ENCODE data around the gene ABCC4. TPM values are rescaled to one million over a fixed set of nuclear protein-coding genes. Genes with fewer than 3 reads are reported as not detected.

ABCC4 gene
- total and polyA plus RNA-seq, 4 donors, result 0.74 to 22.5 (median 2.0) TPM

DNA sequence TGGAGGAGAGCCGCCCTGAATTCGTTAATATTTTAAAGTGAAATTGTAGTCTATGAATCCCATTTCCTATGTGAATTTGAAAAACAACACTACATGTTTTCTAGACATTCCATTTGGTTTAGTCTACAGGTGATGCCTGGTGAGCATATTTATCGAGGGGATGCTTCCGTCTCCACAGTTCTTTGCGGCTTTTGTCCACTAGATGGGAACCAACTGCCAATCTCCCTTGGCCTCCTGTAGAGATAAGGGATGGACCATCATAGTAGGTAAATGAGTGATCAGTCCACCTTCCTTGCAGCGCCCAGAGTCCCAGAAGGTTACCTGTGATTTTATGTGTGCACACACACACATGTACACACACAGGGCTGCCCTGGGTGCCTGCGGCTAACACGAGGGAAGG is 299.1 kb downstream of the ABCC4 start:
- TF ChIP-seq, protein P1, sequence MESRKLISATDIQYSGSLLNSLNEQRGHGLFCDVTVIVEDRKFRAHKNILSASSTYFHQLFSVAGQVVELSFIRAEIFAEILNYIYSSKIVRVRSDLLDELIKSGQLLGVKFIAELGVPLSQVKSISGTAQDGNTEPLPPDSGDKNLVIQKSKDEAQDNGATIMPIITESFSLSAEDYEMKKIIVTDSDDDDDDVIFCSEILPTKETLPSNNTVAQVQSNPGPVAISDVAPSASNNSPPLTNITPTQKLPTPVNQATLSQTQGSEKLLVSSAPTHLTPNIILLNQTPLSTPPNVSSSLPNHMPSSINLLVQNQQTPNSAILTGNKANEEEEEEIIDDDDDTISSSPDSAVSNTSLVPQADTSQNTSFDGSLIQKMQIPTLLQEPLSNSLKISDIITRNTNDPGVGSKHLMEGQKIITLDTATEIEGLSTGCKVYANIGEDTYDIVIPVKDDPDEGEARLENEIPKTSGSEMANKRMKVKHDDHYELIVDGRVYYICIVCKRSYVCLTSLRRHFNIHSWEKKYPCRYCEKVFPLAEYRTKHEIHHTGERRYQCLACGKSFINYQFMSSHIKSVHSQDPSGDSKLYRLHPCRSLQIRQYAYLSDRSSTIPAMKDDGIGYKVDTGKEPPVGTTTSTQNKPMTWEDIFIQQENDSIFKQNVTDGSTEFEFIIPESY (IDR thresholded peaks at IDR 0.05), result no peak
- TF ChIP-seq FOXA2 (IDR thresholded peaks at IDR 0.05), result no peak
- no peak for TF ChIP-seq YY1 (IDR thresholded peaks at IDR 0.05)
- no peak for TF ChIP-seq SP1 (IDR thresholded peaks at IDR 0.05)
- no peak for TF ChIP-seq HNF4G (IDR thresholded peaks at IDR 0.05)
- TF ChIP-seq EGR1 (IDR thresholded peaks at IDR 0.05; ENCODE audit: low read depth in 2 of 2), result no peak
- no peak for TF ChIP-seq RAD21 (IDR thresholded peaks at IDR 0.05)
- TF ChIP-seq, protein P2, sequence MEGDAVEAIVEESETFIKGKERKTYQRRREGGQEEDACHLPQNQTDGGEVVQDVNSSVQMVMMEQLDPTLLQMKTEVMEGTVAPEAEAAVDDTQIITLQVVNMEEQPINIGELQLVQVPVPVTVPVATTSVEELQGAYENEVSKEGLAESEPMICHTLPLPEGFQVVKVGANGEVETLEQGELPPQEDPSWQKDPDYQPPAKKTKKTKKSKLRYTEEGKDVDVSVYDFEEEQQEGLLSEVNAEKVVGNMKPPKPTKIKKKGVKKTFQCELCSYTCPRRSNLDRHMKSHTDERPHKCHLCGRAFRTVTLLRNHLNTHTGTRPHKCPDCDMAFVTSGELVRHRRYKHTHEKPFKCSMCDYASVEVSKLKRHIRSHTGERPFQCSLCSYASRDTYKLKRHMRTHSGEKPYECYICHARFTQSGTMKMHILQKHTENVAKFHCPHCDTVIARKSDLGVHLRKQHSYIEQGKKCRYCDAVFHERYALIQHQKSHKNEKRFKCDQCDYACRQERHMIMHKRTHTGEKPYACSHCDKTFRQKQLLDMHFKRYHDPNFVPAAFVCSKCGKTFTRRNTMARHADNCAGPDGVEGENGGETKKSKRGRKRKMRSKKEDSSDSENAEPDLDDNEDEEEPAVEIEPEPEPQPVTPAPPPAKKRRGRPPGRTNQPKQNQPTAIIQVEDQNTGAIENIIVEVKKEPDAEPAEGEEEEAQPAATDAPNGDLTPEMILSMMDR (IDR thresholded peaks at IDR 0.05; ENCODE audit: low read depth, low read length, missing input control), result no peak
- TF ChIP-seq, protein P3, sequence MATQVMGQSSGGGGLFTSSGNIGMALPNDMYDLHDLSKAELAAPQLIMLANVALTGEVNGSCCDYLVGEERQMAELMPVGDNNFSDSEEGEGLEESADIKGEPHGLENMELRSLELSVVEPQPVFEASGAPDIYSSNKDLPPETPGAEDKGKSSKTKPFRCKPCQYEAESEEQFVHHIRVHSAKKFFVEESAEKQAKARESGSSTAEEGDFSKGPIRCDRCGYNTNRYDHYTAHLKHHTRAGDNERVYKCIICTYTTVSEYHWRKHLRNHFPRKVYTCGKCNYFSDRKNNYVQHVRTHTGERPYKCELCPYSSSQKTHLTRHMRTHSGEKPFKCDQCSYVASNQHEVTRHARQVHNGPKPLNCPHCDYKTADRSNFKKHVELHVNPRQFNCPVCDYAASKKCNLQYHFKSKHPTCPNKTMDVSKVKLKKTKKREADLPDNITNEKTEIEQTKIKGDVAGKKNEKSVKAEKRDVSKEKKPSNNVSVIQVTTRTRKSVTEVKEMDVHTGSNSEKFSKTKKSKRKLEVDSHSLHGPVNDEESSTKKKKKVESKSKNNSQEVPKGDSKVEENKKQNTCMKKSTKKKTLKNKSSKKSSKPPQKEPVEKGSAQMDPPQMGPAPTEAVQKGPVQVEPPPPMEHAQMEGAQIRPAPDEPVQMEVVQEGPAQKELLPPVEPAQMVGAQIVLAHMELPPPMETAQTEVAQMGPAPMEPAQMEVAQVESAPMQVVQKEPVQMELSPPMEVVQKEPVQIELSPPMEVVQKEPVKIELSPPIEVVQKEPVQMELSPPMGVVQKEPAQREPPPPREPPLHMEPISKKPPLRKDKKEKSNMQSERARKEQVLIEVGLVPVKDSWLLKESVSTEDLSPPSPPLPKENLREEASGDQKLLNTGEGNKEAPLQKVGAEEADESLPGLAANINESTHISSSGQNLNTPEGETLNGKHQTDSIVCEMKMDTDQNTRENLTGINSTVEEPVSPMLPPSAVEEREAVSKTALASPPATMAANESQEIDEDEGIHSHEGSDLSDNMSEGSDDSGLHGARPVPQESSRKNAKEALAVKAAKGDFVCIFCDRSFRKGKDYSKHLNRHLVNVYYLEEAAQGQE (IDR thresholded peaks at IDR 0.05), result no peak
- no peak for TF ChIP-seq NR2F2 (IDR thresholded peaks at IDR 0.05)
- TF ChIP-seq FOXA1 (IDR thresholded peaks at IDR 0.05), result no peak
- TF ChIP-seq HNF4A (conservative IDR thresholded peaks at IDR 0.05), result no peak
- no peaks in the 10 kb centered on the region for H3K36me3 ChIP-seq (ENCODE audit: control insufficient read depth in 4 of 4, insufficient read depth in 3 of 4, low read depth in 1 of 4, low read length in 3 of 4)
- H3K9ac ChIP-seq (ENCODE audit: low read depth in 1 of 2, low read length in 2 of 2), result no peak overlapping the region
- 91% methylated on average over 8 of the region's 8 CpGs for WGBS
- H3K4me1 ChIP-seq (ENCODE audit: control insufficient read depth in 4 of 4, insufficient read depth in 4 of 4, low read length in 3 of 4), result peaks cover 0 to 7% (median under 1%) of the 10 kb centered on the region in 4 donors
- H3K27me3 ChIP-seq (ENCODE audit: control insufficient read depth in 4 of 4, insufficient read depth in 4 of 4, low read length in 3 of 4), result peaks cover 0 to 10% (median 2%) of the 10 kb centered on the region in 4 donors
- H3K27ac ChIP-seq (ENCODE audit: low read depth in 1 of 2, low read length in 2 of 2), result no peak overlapping the region
- DNase-seq (ENCODE audit: low spot score), result no peak
- H3K4me3 ChIP-seq (ENCODE audit: low read depth in 1 of 3, low read length in 3 of 3), result no peak overlapping the region
- H3K9me3 ChIP-seq (ENCODE audit: control insufficient read depth in 4 of 4, low read length in 3 of 4), result no peaks in the 10 kb centered on the region

DNA sequence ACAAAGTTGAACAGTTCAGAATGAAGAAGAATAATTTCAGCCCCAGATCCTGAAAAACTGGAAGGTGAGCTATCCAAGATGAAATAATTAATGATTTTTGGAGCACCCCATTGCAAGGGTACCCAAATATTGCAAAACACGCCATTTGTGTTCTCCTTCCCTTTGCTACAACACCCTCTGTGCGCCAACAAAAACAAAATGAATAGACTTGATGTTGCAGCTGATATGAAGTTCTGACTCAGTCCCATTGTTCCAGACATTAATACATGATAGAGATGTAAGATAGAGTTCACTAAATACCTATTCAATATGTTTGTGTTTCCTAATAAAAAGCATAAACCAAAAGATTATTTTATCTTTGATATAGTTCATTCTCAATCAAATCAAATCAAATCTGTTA is 301.4 kb downstream of the ABCC4 start:
- TF ChIP-seq TAF1 (conservative IDR thresholded peaks at IDR 0.05) (no peak), EGR1 (IDR thresholded peaks at IDR 0.05; ENCODE audit: low read depth in 2 of 2) (no peak), NR2F2 (IDR thresholded peaks at IDR 0.05) (no peak), FOXA1 (IDR thresholded peaks at IDR 0.05) (no peak), RXRA (IDR thresholded peaks at IDR 0.05) (no peak), HNF4G (IDR thresholded peaks at IDR 0.05) (no peak), YY1 (IDR thresholded peaks at IDR 0.05) (no peak)
- TF ChIP-seq, protein P1 (IDR thresholded peaks at IDR 0.05), result no peak
- TF ChIP-seq, protein P3 (IDR thresholded peaks at IDR 0.05), result no peak
- TF ChIP-seq, protein P2 (IDR thresholded peaks at IDR 0.05; ENCODE audit: low read depth, low read length, missing input control), result no peak
- Histone ChIP-seq H3K9me3 (ENCODE audit: control insufficient read depth in 4 of 4, low read length in 3 of 4) (peaks cover 0 to 2% (median 0%) of the 10 kb centered on the region in 4 donors), H3K9ac (ENCODE audit: low read depth in 1 of 2, low read length in 2 of 2) (no peak overlapping the region), H3K27ac (ENCODE audit: low read depth in 1 of 2, low read length in 2 of 2) (no peak overlapping the region), H3K27me3 (ENCODE audit: control insufficient read depth in 4 of 4, insufficient read depth in 4 of 4, low read length in 3 of 4) (peaks cover 0 to 10% (median 2%) of the 10 kb centered on the region in 4 donors), H3K36me3 (ENCODE audit: control insufficient read depth in 4 of 4, insufficient read depth in 3 of 4, low read depth in 1 of 4, low read length in 3 of 4) (no peaks in the 10 kb centered on the region), H3K4me1 (ENCODE audit: control insufficient read depth in 4 of 4, insufficient read depth in 4 of 4, low read length in 3 of 4) (peaks cover 0 to 7% (median under 1%) of the 10 kb centered on the region in 4 donors), H3K4me3 (ENCODE audit: low read depth in 1 of 3, low read length in 3 of 3) (no peak overlapping the region)
- DNase-seq (ENCODE audit: low spot score), result no peak
- WGBS, result 83% methylated on average over 2 of the region's 2 CpGs
